SU-DHL-6 (cell line): Measurements from ENCODE around the gene CAMK1D.
"Not testable (repeated sequence)": the region's sequence is repeated elsewhere in the genome, so short reads cannot be mapped to it uniquely, and the experiment has no call there.

Experiments used
- H2AFZ ChIP-seq: fragments of 200-600 bp; sonication (generic); 2 replicates; pipeline ENCODE4 v1.6.1; 2014; ENCODE audit warnings: low read depth, mild to moderate bottlenecking, moderate library complexity, mixed read lengths, antibody characterized with exemption, low read length; ENCODE audit not compliant: severe bottlenecking
- H3F3A ChIP-seq: fragments of 200-600 bp; shearing (Covaris generic); 2 replicates; pipeline ENCODE4 v1.6.0; 2016; ENCODE audit warnings: antibody characterized with exemption, mild to moderate bottlenecking; ENCODE audit not compliant: insufficient read depth
- H3K27ac ChIP-seq: fragments of 200-600 bp; sonication (generic); 2 replicates; pipeline ENCODE4 v1.5.1; 2016; ENCODE audit warnings: low read depth, mild to moderate bottlenecking, low read length, moderate library complexity, mixed read lengths
- H3K27me3 ChIP-seq: fragments of 200-600 bp; sonication (generic), shearing (Covaris generic); 2 replicates; pipeline ENCODE4 v1.6.0; 2014; ENCODE audit warnings: mild to moderate bottlenecking, low read length
- H3K36me3 ChIP-seq: fragments of 200-600 bp; sonication (generic); 2 replicates; pipeline ENCODE4 v1.6.1; 2014; ENCODE audit warnings: mild to moderate bottlenecking, low read length, mixed read lengths
- H3K4me2 ChIP-seq: fragments of 300-600, 200-600 bp; shearing (Covaris generic), sonication (generic); 2 replicates; pipeline ENCODE4 v1.6.0; 2014; ENCODE audit warnings: low read length, low read depth, mild to moderate bottlenecking; ENCODE audit not compliant: poor library complexity, severe bottlenecking
- H3K4me3 ChIP-seq: fragments of 200-600 bp; sonication (generic); 2 replicates; pipeline ENCODE4 v1.5.1; 2014; ENCODE audit warnings: antibody characterized with exemption, low read length, mild to moderate bottlenecking, mixed read lengths; ENCODE audit not compliant: insufficient read depth, poor library complexity, severe bottlenecking
- H3K79me2 ChIP-seq: fragments of 200-600 bp; sonication (generic); 2 replicates; pipeline ENCODE4 v1.6.1; 2014; ENCODE audit warnings: mild to moderate bottlenecking, low read length, moderate library complexity; ENCODE audit not compliant: insufficient read depth
- H3K9ac ChIP-seq: fragments of 200-600 bp; sonication (generic); 2 replicates; pipeline ENCODE4 v1.7.0; 2014; ENCODE audit warnings: mild to moderate bottlenecking, low read length
- H3K9me2 ChIP-seq: fragments of 200-600 bp; sonication (generic); replicated peaks from 2 replicates; pipeline ENCODE4 v1.6.1; 2014; ENCODE audit warnings: low read length; ENCODE audit not compliant: insufficient read depth
- H3K9me3 ChIP-seq: fragments of 200-600 bp; sonication (generic); 2 replicates; pipeline ENCODE4 v1.6.1; 2014; ENCODE audit warnings: low read length, mixed read lengths; ENCODE audit not compliant: insufficient read depth
- H4K20me1 ChIP-seq: fragments of 200-600 bp; sonication (generic); 2 replicates; pipeline ENCODE4 v1.6.1; 2014; ENCODE audit warnings: low read depth, mild to moderate bottlenecking, antibody characterized with exemption, low read length, moderate library complexity, mixed read lengths
- EZH2phosphoT487 ChIP-seq: fragments of 200-600 bp; sonication (generic), shearing (Covaris generic); conservative IDR thresholded peaks from 2 replicates; pipeline ENCODE4 v1.6.1; 2018; ENCODE audit warnings: mild to moderate bottlenecking, antibody characterized with exemption, low read length, moderate library complexity, mixed read lengths
- TF ChIP-seq, protein P1 (sequence below): fragments of 200-600 bp; sonication (generic); IDR thresholded peaks from one replicate; pipeline ENCODE4 v1.5.1; 2017; ENCODE audit warnings: antibody characterized with exemption, mild to moderate bottlenecking, low read length, moderate library complexity; ENCODE audit not compliant: insufficient read depth, poor library complexity, severe bottlenecking

Gene CAMK1D

DNA sequence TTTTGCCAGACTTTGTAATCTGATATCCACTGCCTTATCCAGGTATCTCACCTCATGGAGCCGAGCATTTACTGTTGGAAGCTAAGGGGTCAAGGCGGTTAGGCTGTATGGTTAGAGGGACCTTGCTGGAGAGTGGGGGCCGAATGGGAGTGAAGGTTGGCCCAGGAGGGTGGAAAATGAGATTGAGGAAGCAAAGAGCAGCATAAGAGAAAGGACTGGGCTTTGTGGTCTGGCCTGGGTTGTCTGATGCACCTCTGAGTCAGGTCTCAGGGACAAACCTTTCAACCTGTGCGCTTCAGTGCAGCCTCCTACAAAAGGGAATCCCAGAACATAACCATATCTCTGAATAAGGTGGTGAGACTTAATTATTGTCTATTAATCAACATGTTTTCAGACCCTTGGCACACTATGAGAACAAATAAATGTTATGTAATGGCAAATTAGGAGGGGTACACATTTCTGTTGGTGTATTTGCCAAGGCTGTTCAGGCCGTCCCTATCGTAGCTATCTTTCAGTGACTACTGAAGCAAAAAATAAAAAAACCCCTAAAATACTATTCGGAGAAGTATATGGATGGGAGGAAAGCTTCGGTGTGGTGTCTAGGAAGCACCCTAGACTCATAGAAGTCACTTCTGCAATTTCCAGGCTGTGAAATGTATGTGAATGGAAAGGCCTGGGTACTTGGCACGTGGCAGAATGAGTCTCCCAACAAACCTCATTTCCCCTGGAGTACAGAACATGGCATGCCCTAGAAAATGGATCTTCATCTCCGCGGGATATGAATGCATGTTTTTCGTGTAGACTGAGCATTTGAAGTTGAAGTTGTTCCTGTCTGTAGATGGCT, 4.3 kb downstream of the CAMK1D start:
- H3K4me3 ChIP-seq, result peak overlapping the region; percentile 10
- peaks cover 90% of the 10 kb centered on the region for H3K79me2 ChIP-seq
- no peak overlapping the region for H2AFZ ChIP-seq
- no peaks in the 10 kb centered on the region for H3K36me3 ChIP-seq
- H3K27ac ChIP-seq, result peak overlapping the region; percentile 94
- no peaks in the 10 kb centered on the region for H3K27me3 ChIP-seq
- no peaks in the 10 kb centered on the region for H3K9me3 ChIP-seq
- H3K9ac ChIP-seq, result peak overlapping the region; percentile 18; the same call in 1 of the 2 replicates
- H4K20me1 ChIP-seq, result peaks cover 7% of the 10 kb centered on the region; the same call in 1 of the 2 replicates
- H3K9me2 ChIP-seq, result no peaks in the 10 kb centered on the region
- peaks cover 16% of the 10 kb centered on the region for H3F3A ChIP-seq
- peak overlapping the region; percentile 97 for H3K4me2 ChIP-seq
- no peak for TF ChIP-seq EZH2phosphoT487
- TF ChIP-seq, protein P1, sequence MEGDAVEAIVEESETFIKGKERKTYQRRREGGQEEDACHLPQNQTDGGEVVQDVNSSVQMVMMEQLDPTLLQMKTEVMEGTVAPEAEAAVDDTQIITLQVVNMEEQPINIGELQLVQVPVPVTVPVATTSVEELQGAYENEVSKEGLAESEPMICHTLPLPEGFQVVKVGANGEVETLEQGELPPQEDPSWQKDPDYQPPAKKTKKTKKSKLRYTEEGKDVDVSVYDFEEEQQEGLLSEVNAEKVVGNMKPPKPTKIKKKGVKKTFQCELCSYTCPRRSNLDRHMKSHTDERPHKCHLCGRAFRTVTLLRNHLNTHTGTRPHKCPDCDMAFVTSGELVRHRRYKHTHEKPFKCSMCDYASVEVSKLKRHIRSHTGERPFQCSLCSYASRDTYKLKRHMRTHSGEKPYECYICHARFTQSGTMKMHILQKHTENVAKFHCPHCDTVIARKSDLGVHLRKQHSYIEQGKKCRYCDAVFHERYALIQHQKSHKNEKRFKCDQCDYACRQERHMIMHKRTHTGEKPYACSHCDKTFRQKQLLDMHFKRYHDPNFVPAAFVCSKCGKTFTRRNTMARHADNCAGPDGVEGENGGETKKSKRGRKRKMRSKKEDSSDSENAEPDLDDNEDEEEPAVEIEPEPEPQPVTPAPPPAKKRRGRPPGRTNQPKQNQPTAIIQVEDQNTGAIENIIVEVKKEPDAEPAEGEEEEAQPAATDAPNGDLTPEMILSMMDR, result no peak

DNA sequence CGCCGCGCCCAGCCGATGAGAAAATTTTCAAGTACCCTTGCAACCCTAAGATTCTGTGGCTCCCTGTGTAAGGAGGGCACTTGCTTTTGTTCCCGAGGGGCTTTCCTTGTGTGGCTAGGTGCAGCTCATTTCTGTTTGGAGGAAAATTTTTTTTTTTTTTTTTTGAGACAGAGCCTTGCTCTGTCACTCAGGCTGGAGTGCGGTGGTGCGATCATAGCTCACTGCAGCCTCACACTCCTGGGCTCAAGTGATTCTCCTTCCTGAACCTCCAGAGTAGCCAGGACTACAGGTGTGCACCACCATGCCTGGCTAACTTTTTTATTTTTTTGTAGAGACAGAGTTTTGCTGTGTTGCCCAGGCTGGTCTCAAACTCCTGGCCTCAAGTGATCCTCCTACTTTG, 5.3 kb downstream of the CAMK1D start:
- not testable (repeated sequence) for H2AFZ ChIP-seq, H3K4me3 ChIP-seq, H3K36me3 ChIP-seq, H4K20me1 ChIP-seq, H3K9me3 ChIP-seq, H3K27me3 ChIP-seq, H3K9me2 ChIP-seq
- peak overlapping the region; percentile 49 for H3K4me2 ChIP-seq
- H3K9ac ChIP-seq, result peak overlapping the region; percentile 15; the same call in 1 of the 2 replicates
- peak overlapping the region; percentile 51; the same call in 1 of the 2 replicates for H3K27ac ChIP-seq
- peaks cover 100% of the 10 kb centered on the region for H3K79me2 ChIP-seq
- H3F3A ChIP-seq, result peaks cover 15% of the 10 kb centered on the region

DNA sequence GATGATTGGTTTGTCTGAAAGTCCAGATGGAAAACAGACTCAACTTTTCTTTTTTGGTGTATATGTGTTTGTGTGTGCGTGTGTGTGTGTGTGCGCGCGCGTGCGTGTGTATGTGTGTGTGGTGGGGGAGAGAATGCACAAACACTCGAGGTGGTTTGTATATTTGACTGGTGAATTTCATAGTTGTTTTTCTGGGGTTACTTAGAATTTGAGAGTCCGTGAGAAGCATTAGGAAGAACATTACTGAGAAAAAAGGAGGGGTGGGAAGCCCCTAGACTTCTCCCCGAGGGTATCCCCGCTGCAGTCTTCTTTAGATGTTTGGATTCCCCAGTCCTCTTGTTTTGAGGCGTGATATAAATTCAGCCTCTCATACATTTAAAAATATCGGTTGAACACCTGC, 6.0 kb downstream of the CAMK1D start:
- Histone ChIP-seq H3K4me3 (peak overlapping the region; percentile 18), H3K27ac (peak overlapping the region; percentile 51), H3K9me3 (no peaks in the 10 kb centered on the region), H3K79me2 (peaks cover 100% of the 10 kb centered on the region), H4K20me1 (peaks cover 9% of the 10 kb centered on the region; the same call in 1 of the 2 replicates), H3K36me3 (no peaks in the 10 kb centered on the region), H3K9ac (peak overlapping the region; percentile 15; the same call in 1 of the 2 replicates), H3K27me3 (no peaks in the 10 kb centered on the region), H2AFZ (no peak overlapping the region), H3K4me2 (peak overlapping the region; percentile 49), H3F3A (peaks cover 14% of the 10 kb centered on the region), H3K9me2 (no peaks in the 10 kb centered on the region)
- no peak for TF ChIP-seq EZH2phosphoT487
- TF ChIP-seq, protein P1, result no peak

DNA sequence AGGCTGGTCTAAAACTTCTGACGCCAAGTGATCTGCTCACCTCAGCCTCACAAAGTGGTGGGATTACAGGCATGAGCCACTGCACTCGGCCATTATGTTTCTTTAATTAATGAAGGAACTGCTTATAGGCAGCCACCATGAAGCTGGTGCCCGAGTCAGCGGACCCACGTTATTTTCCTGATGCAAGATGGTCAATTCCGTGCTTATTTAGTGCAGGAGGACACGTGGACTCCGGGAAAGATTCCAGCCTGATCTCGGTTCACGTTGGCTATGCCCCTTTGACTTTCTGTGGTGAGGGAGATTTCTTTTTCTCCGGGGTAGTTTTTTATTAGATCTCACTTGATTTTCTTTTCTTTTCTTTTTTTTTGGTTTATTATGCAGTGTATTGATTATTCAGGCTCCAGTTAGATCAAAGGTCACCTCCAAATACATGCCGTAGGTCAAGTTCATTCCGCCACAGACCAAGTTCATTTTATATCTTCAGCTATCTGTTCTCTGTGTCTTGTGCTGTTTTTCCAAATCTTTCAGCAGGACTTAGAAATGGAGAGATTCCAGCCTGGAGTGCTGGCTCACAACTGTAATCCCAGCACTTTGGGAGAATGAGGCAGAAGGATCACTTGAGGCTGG, 8.3 kb downstream of the CAMK1D start:
- H2AFZ ChIP-seq, result no peak overlapping the region
- peak overlapping the region; percentile 36; the same call in 1 of the 2 replicates for H3K27ac ChIP-seq
- peaks cover 13% of the 10 kb centered on the region; the same call in 1 of the 2 replicates for H4K20me1 ChIP-seq
- H3K27me3 ChIP-seq, result no peaks in the 10 kb centered on the region
- H3K4me2 ChIP-seq, result peak overlapping the region; percentile 52
- H3K36me3 ChIP-seq, result no peaks in the 10 kb centered on the region
- peak overlapping the region; percentile 29 for H3K9ac ChIP-seq
- H3F3A ChIP-seq, result peaks cover 6% of the 10 kb centered on the region
- TF ChIP-seq, protein P1, result no peak
- TF ChIP-seq EZH2phosphoT487, result no peak
- H3K79me2 ChIP-seq, result peaks cover 99% of the 10 kb centered on the region
- H3K4me3 ChIP-seq, result no peak overlapping the region
- no peaks in the 10 kb centered on the region for H3K9me2 ChIP-seq
- no peaks in the 10 kb centered on the region for H3K9me3 ChIP-seq
